ENCODE measurements around the gene MAN2B2. TPM values are rescaled to one million over a fixed set of nuclear protein-coding genes. Genes with fewer than 3 reads are reported as not detected.
A peak's percentile ranks its signal among the peaks of the same experiment; 100 is the strongest.

Gene MAN2B2
- total RNA-seq: 10 to 100 TPM; 23.1 to 41.2 (median 32.5) TPM

DNA sequence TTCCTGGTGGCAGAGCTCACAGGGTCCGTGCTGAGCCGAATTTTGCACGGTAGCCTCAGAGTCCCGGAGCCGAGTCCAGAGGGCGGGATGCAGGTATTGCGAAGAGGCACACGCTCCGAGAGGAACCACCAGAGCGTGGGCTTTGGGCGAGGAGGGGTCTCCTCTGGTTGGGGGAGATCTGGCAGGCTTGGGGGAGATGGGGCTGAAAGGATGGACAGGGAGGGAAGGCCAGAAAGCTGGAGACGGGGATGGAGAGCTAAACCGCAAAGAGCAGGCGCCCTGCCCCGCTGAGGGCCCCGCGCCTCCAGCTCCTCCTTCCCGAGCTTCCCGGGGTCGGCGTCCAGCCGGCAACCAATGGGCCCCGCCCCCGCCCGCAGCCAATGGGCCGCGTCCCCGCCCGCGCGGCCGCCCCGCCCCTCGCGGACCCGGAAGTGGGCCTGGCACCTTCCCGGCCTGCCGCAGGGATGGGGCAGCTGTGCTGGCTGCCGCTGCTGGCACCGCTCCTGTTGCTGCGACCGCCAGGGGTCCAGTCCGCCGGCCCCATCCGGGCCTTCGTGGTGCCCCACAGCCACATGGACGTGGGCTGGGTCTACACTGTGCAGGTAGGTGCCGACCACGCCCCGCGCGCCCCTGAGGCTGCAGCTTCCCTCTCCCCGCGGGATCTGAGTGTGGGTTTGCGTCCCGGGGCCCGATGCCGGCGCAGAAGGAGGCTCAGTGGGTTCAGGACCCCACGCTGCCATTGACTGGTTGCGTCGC, at the start of gene MAN2B2:
TSS of gene MAN2B2 (plus strand) at position 443 of the 756 bp plus-strand sequence. CDS start at position 465, 22 bp downstream.
- DNase-seq: peak; percentile 83 to 95 (median 95)
- Histone ChIP-seq H3K36me3 (peaks cover 0 to 25% (median 0%) of the 10 kb centered on the region in 3 donors), H3K4me1 (peaks cover 0 to 18% (median 3%) of the 10 kb centered on the region in 4 donors), H3K4me3 (peak within 1 kb of the TSS; percentile 73 to 99 (median 92)), H3K27ac (peak within 1 kb of the TSS; percentile 54 to 86 (median 78)), H3K9me3 (no peaks in the 10 kb centered on the region), H3K27me3 (no peaks in the 10 kb centered on the region)
- TF ChIP-seq, protein P1, sequence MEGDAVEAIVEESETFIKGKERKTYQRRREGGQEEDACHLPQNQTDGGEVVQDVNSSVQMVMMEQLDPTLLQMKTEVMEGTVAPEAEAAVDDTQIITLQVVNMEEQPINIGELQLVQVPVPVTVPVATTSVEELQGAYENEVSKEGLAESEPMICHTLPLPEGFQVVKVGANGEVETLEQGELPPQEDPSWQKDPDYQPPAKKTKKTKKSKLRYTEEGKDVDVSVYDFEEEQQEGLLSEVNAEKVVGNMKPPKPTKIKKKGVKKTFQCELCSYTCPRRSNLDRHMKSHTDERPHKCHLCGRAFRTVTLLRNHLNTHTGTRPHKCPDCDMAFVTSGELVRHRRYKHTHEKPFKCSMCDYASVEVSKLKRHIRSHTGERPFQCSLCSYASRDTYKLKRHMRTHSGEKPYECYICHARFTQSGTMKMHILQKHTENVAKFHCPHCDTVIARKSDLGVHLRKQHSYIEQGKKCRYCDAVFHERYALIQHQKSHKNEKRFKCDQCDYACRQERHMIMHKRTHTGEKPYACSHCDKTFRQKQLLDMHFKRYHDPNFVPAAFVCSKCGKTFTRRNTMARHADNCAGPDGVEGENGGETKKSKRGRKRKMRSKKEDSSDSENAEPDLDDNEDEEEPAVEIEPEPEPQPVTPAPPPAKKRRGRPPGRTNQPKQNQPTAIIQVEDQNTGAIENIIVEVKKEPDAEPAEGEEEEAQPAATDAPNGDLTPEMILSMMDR (IDR thresholded peaks at IDR 0.05): peak in 4 of 6 experiments; percentile 9 to 38 (median 30)
- peak; percentile 66 to 68 for TF ChIP-seq POLR2A (IDR thresholded peaks at IDR 0.05)

DNA sequence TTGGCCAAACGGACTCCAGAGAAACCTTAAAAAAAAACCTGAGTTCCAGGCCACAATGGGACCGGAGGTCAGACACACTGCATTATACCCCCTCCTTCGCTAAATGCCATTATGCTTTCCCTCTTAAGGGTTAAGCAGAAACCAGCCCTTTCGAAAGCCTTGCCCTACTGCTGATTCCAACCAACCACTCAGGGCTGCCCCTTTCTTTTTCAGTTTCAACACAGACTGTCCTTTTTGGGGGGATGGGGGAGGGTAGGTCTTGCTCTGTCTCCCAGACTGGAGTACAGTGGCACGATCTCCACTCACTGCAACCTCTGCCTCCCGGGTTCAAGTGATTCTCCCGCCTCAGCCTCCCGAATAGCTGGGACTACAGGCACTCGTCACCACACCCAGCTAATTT, 49.5 kb upstream of the MAN2B2 start:
- TF ChIP-seq, protein P1 (IDR thresholded peaks at IDR 0.05): no peak
- TF ChIP-seq POLR2A (IDR thresholded peaks at IDR 0.05): no peak
- no peaks in the 10 kb centered on the region for H3K4me1 ChIP-seq
- H3K27ac ChIP-seq: no peak overlapping the region
- H3K27me3 ChIP-seq: no peaks in the 10 kb centered on the region
- H3K36me3 ChIP-seq: no peaks in the 10 kb centered on the region
- no peak for DNase-seq
- no peaks in the 10 kb centered on the region for H3K9me3 ChIP-seq
- H3K4me3 ChIP-seq: no peak overlapping the region

DNA sequence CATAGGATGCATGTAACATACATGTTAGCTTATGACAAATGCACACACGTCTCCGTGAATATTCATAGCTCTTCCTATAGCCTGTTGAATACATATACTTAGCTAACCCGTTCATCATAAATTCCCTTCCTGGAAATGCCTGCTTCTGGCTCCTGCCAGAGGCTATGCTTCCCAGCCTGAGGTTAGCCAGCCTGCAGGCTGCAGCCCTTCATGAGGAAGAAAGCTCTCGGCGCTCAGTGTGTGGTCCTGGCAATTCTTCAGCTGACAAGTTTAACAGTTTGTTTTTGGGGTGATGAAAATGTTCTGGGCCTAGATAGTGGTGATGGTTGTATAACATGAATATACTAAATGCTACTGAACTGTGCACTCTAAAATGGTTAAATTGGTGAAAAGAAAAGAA, 48.8 kb upstream of the MAN2B2 start:
- TF ChIP-seq POLR2A (IDR thresholded peaks at IDR 0.05): no peak
- TF ChIP-seq, protein P1 (IDR thresholded peaks at IDR 0.05): no peak
- no peak overlapping the region for H3K27ac ChIP-seq
- no peaks in the 10 kb centered on the region for H3K9me3 ChIP-seq
- no peaks in the 10 kb centered on the region for H3K27me3 ChIP-seq
- H3K4me3 ChIP-seq: no peak overlapping the region
- no peak for DNase-seq
- H3K36me3 ChIP-seq: no peaks in the 10 kb centered on the region
- H3K4me1 ChIP-seq: no peaks in the 10 kb centered on the region

DNA sequence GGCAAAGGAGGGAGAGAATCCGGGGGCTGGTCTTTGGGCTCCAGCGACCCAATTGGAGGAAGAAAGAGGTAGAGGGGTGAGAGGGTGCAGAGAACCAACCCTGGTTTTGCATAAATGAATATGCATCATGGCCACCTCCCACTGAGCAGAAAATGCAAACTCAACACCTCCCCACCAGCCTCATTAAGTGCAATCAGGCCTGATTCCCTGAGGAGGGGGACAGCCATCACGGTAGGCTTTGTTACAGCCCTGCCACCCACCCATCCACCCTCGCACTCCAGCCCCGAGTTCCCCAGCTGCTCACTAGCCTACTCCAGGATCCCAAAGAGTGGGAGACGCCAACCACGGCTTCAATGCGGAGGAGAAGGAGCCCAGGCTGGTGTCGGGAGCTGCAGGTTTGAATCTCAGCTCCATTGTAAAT, 48.3 kb upstream of the MAN2B2 start:
- no peak for DNase-seq

DNA sequence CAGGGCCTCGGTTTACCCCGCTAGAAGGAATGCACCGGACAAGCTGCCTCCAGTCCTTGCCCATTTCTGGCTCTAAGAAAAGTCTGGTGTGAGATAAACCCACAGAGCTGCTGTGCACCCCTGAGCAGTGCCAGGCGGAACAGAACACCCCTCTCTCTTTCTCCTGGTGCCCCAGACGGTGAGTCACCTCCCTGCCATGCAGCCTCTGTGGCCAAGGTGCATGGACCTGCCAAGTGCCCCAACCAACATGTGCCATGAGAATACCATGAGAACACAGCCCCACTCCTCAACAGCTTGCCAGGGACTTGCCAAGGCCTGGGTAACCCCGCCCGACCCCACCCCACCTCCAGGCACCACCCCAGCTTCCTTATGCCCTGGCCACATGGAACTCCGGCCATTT, 47.7 kb upstream of the MAN2B2 start:
- no peaks in the 10 kb centered on the region for H3K36me3 ChIP-seq
- H3K9me3 ChIP-seq: no peaks in the 10 kb centered on the region
- no peaks in the 10 kb centered on the region for H3K4me1 ChIP-seq
- DNase-seq: no peak
- TF ChIP-seq POLR2A (IDR thresholded peaks at IDR 0.05): no peak
- TF ChIP-seq, protein P1 (IDR thresholded peaks at IDR 0.05): no peak
- no peak overlapping the region for H3K27ac ChIP-seq
- H3K4me3 ChIP-seq: no peak overlapping the region
- H3K27me3 ChIP-seq: no peaks in the 10 kb centered on the region

More for the DNA sequence above, 48.3 kb upstream of the MAN2B2 start:
- no peak overlapping the region for H3K27ac ChIP-seq
- TF ChIP-seq POLR2A (IDR thresholded peaks at IDR 0.05): no peak
- TF ChIP-seq, protein P1 (IDR thresholded peaks at IDR 0.05): no peak
- no peaks in the 10 kb centered on the region for H3K9me3 ChIP-seq
- H3K27me3 ChIP-seq: no peaks in the 10 kb centered on the region
- H3K4me3 ChIP-seq: no peak overlapping the region
- H3K4me1 ChIP-seq: no peaks in the 10 kb centered on the region
- H3K36me3 ChIP-seq: no peaks in the 10 kb centered on the region
